IMR-90 (cell line): ENCODE measurements around the gene IGSF8. TPM values are rescaled to one million over a fixed set of nuclear protein-coding genes. Genes with fewer than 3 reads are reported as not detected.

Source experiments
- ATAC-seq: fragments of 200-7000 bp; cut with Tn5 transposase; 2 replicates; pipeline ENCODE4 v1.9.1; 2020; ENCODE audit warnings: low read depth, mild to moderate bottlenecking, moderate library complexity
- BruUV-seq: library from RNA; stranded (reverse); fragments of 400-500 nt; replicated peaks from 2 replicates; lab custom pipeline; 2021; lab: Mats Ljungman, UMichigan
- CTCF ChIA-PET: fragments of 300-600 bp; formaldehyde crosslinking; extraction: SDS; loops from one replicate; lab custom pipeline; 2021; ENCODE audit warnings: antibody characterized with exemption; lab: Yijun Ruan, JAX
- POLR2A ChIA-PET: fragments of 300-600 bp; sonication (Branson Sonifier 250); formaldehyde crosslinking; loops from one replicate; lab custom pipeline; 2022; ENCODE audit warnings: antibody characterized with exemption; ENCODE audit not compliant: unreplicated experiment; lab: Charles Lee
- DNase-seq: peaks from one replicate; pipeline ENCODE4 v3.0.0; 2013
- H2AFZ ChIP-seq: replicated peaks from 2 replicates; pipeline ENCODE3; 2013; ENCODE audit warnings: low read length, mild to moderate bottlenecking; ENCODE audit not compliant: poor library complexity
- H2AK5ac ChIP-seq: 2 replicates; pipeline ENCODE4 v1.6.1; 2013; ENCODE audit warnings: low read depth, low read length, inconsistent platforms
- H2AK9ac ChIP-seq: replicated peaks from 2 replicates; pipeline ENCODE3; 2013; ENCODE audit warnings: mild to moderate bottlenecking, low read depth, low read length, moderate library complexity; ENCODE audit not compliant: poor library complexity
- H2BK120ac ChIP-seq: 2 replicates; pipeline ENCODE4 v1.6.1; 2013; ENCODE audit warnings: low read depth, low read length, inconsistent platforms
- H2BK15ac ChIP-seq: 3 replicates; pipeline ENCODE4 v1.6.1; 2013; ENCODE audit warnings: low read depth, low read length, inconsistent platforms
- H2BK20ac ChIP-seq: 2 replicates; pipeline ENCODE4 v1.6.1; 2013; ENCODE audit warnings: low read depth, mild to moderate bottlenecking, inconsistent platforms, low read length, moderate library complexity
- H2BK5ac ChIP-seq: 2 replicates; pipeline ENCODE4 v1.6.1; 2013; ENCODE audit warnings: mild to moderate bottlenecking, low read depth, low read length, inconsistent platforms; ENCODE audit not compliant: poor library complexity, severe bottlenecking
- H3K14ac ChIP-seq: replicated peaks from 2 replicates; pipeline ENCODE4 v1.6.1; 2013; ENCODE audit warnings: low read depth, low read length, inconsistent platforms
- H3K18ac ChIP-seq: 2 replicates; pipeline ENCODE4 v1.6.1; 2013; ENCODE audit warnings: low read depth, low read length, control low read depth
- H3K23ac ChIP-seq: 2 replicates; pipeline ENCODE4 v1.6.1; 2013; ENCODE audit warnings: low read depth, low read length, inconsistent platforms
- H3K27ac ChIP-seq: 2 replicates; pipeline ENCODE4 v1.5.1; 2013; ENCODE audit warnings: mild to moderate bottlenecking, control low read depth, low read length; ENCODE audit not compliant: insufficient read depth
- H3K27me3 ChIP-seq: 2 replicates; pipeline ENCODE4 v1.6.1; 2013; ENCODE audit warnings: low read length; ENCODE audit not compliant: control insufficient read depth, insufficient read depth
- H3K36me3 ChIP-seq: 2 replicates; pipeline ENCODE4 v1.6.1; 2013; ENCODE audit warnings: low read length, mixed read lengths; ENCODE audit not compliant: control insufficient read depth, insufficient read depth
- H3K4ac ChIP-seq: 2 replicates; pipeline ENCODE4 v1.6.1; 2013; ENCODE audit warnings: low read depth, low read length, inconsistent platforms
- H3K4me1 ChIP-seq: 2 replicates; pipeline ENCODE4 v1.6.1; 2013; ENCODE audit warnings: low read length, mixed read lengths; ENCODE audit not compliant: control insufficient read depth, insufficient read depth
- H3K4me2 ChIP-seq: 2 replicates; pipeline ENCODE4 v1.6.1; 2013; ENCODE audit warnings: low read depth, mild to moderate bottlenecking, control low read depth, low read length, moderate library complexity
- H3K4me3 ChIP-seq: 2 replicates; pipeline ENCODE4 v1.5.1; 2013; ENCODE audit warnings: low read depth, mild to moderate bottlenecking, control low read depth, low read length, moderate library complexity; ENCODE audit not compliant: insufficient read depth
- H3K56ac ChIP-seq: 2 replicates; pipeline ENCODE4 v1.6.1; 2013; ENCODE audit warnings: low read length, inconsistent platforms; ENCODE audit not compliant: insufficient read depth; ENCODE audit errors: extremely low read depth
- H3K79me1 ChIP-seq, 2 experiments: 2 replicates each; pipeline ENCODE4 v1.6.1; 2013; ENCODE audit warnings: low read length in 2 of 2, inconsistent platforms in 1 of 2, low read depth in 1 of 2
- H3K9ac ChIP-seq: 2 replicates; pipeline ENCODE4 v1.6.1; 2013; ENCODE audit warnings: low read depth, low read length, control low read depth
- H3K9me1 ChIP-seq: 2 replicates; pipeline ENCODE4 v1.6.1; 2013; ENCODE audit warnings: low read length, inconsistent platforms; ENCODE audit not compliant: insufficient read depth
- H3K9me3 ChIP-seq: 2 replicates; pipeline ENCODE4 v1.6.1; 2013; ENCODE audit warnings: low read length; ENCODE audit not compliant: control insufficient read depth, insufficient read depth
- H4K20me1 ChIP-seq: 2 replicates; pipeline ENCODE4 v1.6.1; 2013; ENCODE audit warnings: low read length, inconsistent platforms; ENCODE audit not compliant: insufficient read depth
- H4K5ac ChIP-seq: 2 replicates; pipeline ENCODE4 v1.6.1; 2013; ENCODE audit warnings: mild to moderate bottlenecking, low read depth, low read length, control low read depth
- H4K8ac ChIP-seq, 2 experiments: 2 replicates each; pipeline ENCODE4 v1.6.1; 2013; ENCODE audit warnings: low read depth in 2 of 2, low read length in 2 of 2, control low read depth in 1 of 2, inconsistent platforms in 1 of 2
- H4K91ac ChIP-seq: 2 replicates; pipeline ENCODE4 v1.6.1; 2013; ENCODE audit warnings: low read depth, low read length, inconsistent platforms; ENCODE audit not compliant: insufficient read depth
- CEBPB ChIP-seq: IDR thresholded peaks from 2 replicates; pipeline ENCODE4 v1.6.1; 2012; ENCODE audit warnings: low read depth, low read length, improper control_type of control experiment
- ELK1 ChIP-seq: fragments of 150-350 bp; IDR thresholded peaks from 2 replicates; pipeline ENCODE4 v1.6.1; 2016; ENCODE audit warnings: low read depth, mild to moderate bottlenecking, low read length, moderate library complexity, borderline replicate concordance
- FOS ChIP-seq: fragments of 150-350 bp; IDR thresholded peaks from 2 replicates; pipeline ENCODE4 v1.6.1; 2016; ENCODE audit warnings: low read depth, low read length
- MAFK ChIP-seq: IDR thresholded peaks from 2 replicates; pipeline ENCODE4 v1.6.1; 2012; ENCODE audit warnings: low read depth, low read length, improper control_type of control experiment
- MAZ ChIP-seq: IDR thresholded peaks from 2 replicates; pipeline ENCODE4 v1.6.1; 2012; ENCODE audit warnings: low read depth, mild to moderate bottlenecking, low read length, improper control_type of control experiment, moderate library complexity, borderline replicate concordance
- MXI1 ChIP-seq: IDR thresholded peaks from 2 replicates; pipeline ENCODE4 v1.6.1; 2012; ENCODE audit warnings: low read depth, mild to moderate bottlenecking, low read length, moderate library complexity, borderline replicate concordance
- NFE2L2 ChIP-seq: fragments of 150-350 bp; IDR thresholded peaks from 2 replicates; pipeline ENCODE4 v1.6.1; 2016; ENCODE audit warnings: low read depth, mild to moderate bottlenecking, low read length
- POLR2A ChIP-seq: IDR thresholded peaks from 2 replicates; pipeline ENCODE4 v1.6.1; 2012; ENCODE audit warnings: mild to moderate bottlenecking, low read depth, low read length
- RAD21 ChIP-seq: IDR thresholded peaks from 2 replicates; pipeline ENCODE4 v1.6.1; 2012; ENCODE audit warnings: low read length, improper control_type of control experiment
- RCOR1 ChIP-seq: IDR thresholded peaks from 2 replicates; pipeline ENCODE4 v1.6.1; 2012; ENCODE audit warnings: mild to moderate bottlenecking, low read length, improper control_type of control experiment; ENCODE audit not compliant: insufficient replicate concordance
- RFX5 ChIP-seq: IDR thresholded peaks from 2 replicates; pipeline ENCODE4 v1.8.0; 2012; ENCODE audit warnings: low read depth, mild to moderate bottlenecking, low read length, moderate library complexity
- SMC3 ChIP-seq: fragments of 150-350 bp; IDR thresholded peaks from 2 replicates; pipeline ENCODE4 v1.6.1; 2016; ENCODE audit warnings: low read depth, mild to moderate bottlenecking, antibody characterized with exemption, low read length, moderate library complexity
- USF2 ChIP-seq: fragments of 150-350 bp; IDR thresholded peaks from 2 replicates; pipeline ENCODE4 v1.6.1; 2017; ENCODE audit warnings: mild to moderate bottlenecking, antibody characterized with exemption, low read length, low read depth
- WGBS, 2 experiments: methylation state at CpG; one replicate each; pipeline versions ENCODE4 v1.1.5 to v1.1.7; 2013; ENCODE audit warnings: missing lambda C conversion rate in 2 of 2; ENCODE audit not compliant: insufficient read length in 1 of 2; ENCODE audit errors: extremely low coverage in 2 of 2; 5-methylcytosine and 5-hydroxymethylcytosine counted together
- dilution Hi-C: fragments of 300-500 bp; cut with HindIII; formaldehyde crosslinking; loops from one replicate; pipeline ENCODE4 v1.14.3; 2018; ENCODE audit warnings: low sequenced_read_pairs; ENCODE audit not compliant: unreplicated experiment
- in situ Hi-C: fragments of 300-500 bp; cut with MboI; formaldehyde crosslinking; loops from 3 replicates; pipeline ENCODE4 v1.14.3; 2019; ENCODE audit warnings: low sequenced_read_pairs, inconsistent platforms, mixed read lengths
- intact Hi-C: fragments of 100-400 bp; cut with micrococcal nuclease; formaldehyde crosslinking; loops from 2 replicates; pipeline ENCODE4 v1.10.0; 2022
- polyA plus RNA-seq, 3 experiments: library from polyadenylated mRNA; depleted of rRNA; stranded (reverse); fragments of >200 nt; gene quantifications; 2 replicates each; pipeline ENCODE4 v1.2.3, GENCODE V29; 2012; ENCODE audit warnings: low replicate concordance in 1 of 3
- total RNA-seq: library from RNA; depleted of rRNA; stranded (reverse); fragments of >200 nt; gene quantifications from 2 replicates; pipeline ENCODE4 v1.2.3, GENCODE V29; 2012

IGSF8 gene
- total and polyA plus RNA-seq, 2 of the 4 experiments (the other 2 are of a cell fraction) = 8.8 to 25.2 TPM

DNA sequence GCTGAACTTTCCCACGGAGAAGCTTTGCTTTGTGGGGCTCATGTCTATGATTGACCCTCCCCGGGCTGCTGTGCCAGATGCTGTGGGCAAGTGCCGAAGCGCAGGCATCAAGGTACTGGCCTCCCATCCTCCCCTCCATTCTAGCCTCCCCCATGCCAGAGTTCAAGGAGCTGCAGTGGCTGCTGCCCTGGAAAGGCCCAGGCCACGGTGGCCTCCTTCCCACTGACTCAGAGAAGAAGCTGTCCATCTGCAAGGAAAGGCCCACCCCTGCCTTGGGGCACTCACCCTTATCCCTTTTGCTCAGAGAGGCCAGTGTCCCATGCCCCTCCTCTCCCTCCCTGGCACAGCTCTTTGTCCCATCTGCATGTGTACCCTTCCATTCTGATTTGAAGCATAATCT lies 32.1 kb upstream of the IGSF8 start:
- H3K18ac ChIP-seq = no peak overlapping the region
- dilution Hi-C loops (no loop called here), in situ Hi-C loops (no loop called here), intact Hi-C loops (no loop called here)
- CTCF ChIA-PET = no interaction called here
- no peak overlapping the region for H3K14ac ChIP-seq
- H2BK15ac ChIP-seq = no peak overlapping the region
- peaks cover 5% of the 10 kb centered on the region for H3K4me1 ChIP-seq
- H2AK9ac ChIP-seq = no peak overlapping the region
- no peak overlapping the region for H2BK120ac ChIP-seq
- H2BK20ac ChIP-seq = no peak overlapping the region
- no peak for ATAC-seq
- H3K9ac ChIP-seq = no peak overlapping the region
- TF ChIP-seq POLR2A (no peak), RAD21 (no peak), SMC3 (no peak), FOS (no peak), RFX5 (no peak), MXI1 (no peak), MAFK (no peak), MAZ (no peak), RCOR1 (no peak), NFE2L2 (no peak), ELK1 (no peak), CEBPB (no peak), USF2 (no peak)
- POLR2A ChIA-PET = no interaction called here
- H3K27me3 ChIP-seq = peaks cover 26% of the 10 kb centered on the region
- no peaks in the 10 kb centered on the region for H3K36me3 ChIP-seq
- H4K5ac ChIP-seq = no peak overlapping the region
- no peaks in the 10 kb centered on the region for H3K9me3 ChIP-seq
- no TSS peak for BruUV-seq
- no peak overlapping the region for H2BK5ac ChIP-seq
- no peak overlapping the region for H2AK5ac ChIP-seq
- H3K23ac ChIP-seq = no peak overlapping the region
- peaks cover 10% of the 10 kb centered on the region for H3K9me1 ChIP-seq
- no peak overlapping the region for H4K91ac ChIP-seq
- H3K4ac ChIP-seq = no peak overlapping the region
- H3K27ac ChIP-seq = no peak overlapping the region
- 80% methylated on average over 2 of the region's 5 CpGs; no CpG with 5 or more reads in 1 of the 2 experiments for WGBS, 2 experiments
- H4K8ac ChIP-seq = no peak overlapping the region
- H3K56ac ChIP-seq = no peak overlapping the region
- H3K4me3 ChIP-seq = no peak overlapping the region
- no peaks in the 10 kb centered on the region for H3K79me1 ChIP-seq
- no peaks in the 10 kb centered on the region for H4K20me1 ChIP-seq
- no peak overlapping the region for H3K4me2 ChIP-seq
- H2AFZ ChIP-seq = no peak overlapping the region
- no peak for DNase-seq
